Measurements from ENCODE around the gene DNAH5.

Gene DNAH5

DNA sequence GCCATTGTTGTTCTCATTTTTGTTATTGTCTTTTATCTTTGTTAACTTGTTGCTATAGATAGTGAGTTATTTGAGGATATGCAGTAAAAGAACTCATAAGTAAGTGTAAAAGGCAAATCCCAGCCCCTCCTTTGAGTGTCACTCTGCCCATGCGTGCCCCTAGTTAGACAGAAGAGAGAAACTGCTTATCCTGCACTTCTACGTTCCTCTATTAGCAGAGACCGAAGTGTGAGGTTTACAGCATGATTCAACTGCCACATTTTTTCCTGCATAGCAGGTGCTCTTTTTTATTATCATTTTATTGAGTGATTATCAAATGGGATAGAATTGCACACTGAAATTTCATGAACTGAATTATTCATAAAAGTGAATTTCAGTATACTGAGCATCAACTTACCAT is 12.0 kb upstream of the DNAH5 start:
- H2AFZ ChIP-seq (ENCODE audit: low read length), result no peak overlapping the region
- no peak overlapping the region for H3K9ac ChIP-seq (ENCODE audit: low read length)
- H3K9me2 ChIP-seq (ENCODE audit: low read depth, low read length), result no peaks in the 10 kb centered on the region
- no peaks in the 10 kb centered on the region for H3K4me1 ChIP-seq (ENCODE audit: insufficient read depth, low read length, severe bottlenecking)
- H3K4me3 ChIP-seq (ENCODE audit: low read depth, low read length, poor library complexity, severe bottlenecking), result no peak overlapping the region
- H3K79me2 ChIP-seq (ENCODE audit: insufficient read depth, low read length), result no peaks in the 10 kb centered on the region
- no peaks in the 10 kb centered on the region for H3F3A ChIP-seq (ENCODE audit: insufficient read depth, low read length)
- TF ChIP-seq, protein P1, sequence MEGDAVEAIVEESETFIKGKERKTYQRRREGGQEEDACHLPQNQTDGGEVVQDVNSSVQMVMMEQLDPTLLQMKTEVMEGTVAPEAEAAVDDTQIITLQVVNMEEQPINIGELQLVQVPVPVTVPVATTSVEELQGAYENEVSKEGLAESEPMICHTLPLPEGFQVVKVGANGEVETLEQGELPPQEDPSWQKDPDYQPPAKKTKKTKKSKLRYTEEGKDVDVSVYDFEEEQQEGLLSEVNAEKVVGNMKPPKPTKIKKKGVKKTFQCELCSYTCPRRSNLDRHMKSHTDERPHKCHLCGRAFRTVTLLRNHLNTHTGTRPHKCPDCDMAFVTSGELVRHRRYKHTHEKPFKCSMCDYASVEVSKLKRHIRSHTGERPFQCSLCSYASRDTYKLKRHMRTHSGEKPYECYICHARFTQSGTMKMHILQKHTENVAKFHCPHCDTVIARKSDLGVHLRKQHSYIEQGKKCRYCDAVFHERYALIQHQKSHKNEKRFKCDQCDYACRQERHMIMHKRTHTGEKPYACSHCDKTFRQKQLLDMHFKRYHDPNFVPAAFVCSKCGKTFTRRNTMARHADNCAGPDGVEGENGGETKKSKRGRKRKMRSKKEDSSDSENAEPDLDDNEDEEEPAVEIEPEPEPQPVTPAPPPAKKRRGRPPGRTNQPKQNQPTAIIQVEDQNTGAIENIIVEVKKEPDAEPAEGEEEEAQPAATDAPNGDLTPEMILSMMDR (IDR thresholded peaks at IDR 0.05; ENCODE audit: low read length), result no peak
- TF ChIP-seq EZH2 (IDR thresholded peaks at IDR 0.05; ENCODE audit: borderline replicate concordance, low read length), result no peak
- H3K27ac ChIP-seq (ENCODE audit: low read depth, low read length, poor library complexity, severe bottlenecking), result no peak overlapping the region
- no peaks in the 10 kb centered on the region for H3K27me3 ChIP-seq (ENCODE audit: insufficient read depth, low read length)
- H3K4me2 ChIP-seq (ENCODE audit: low read length), result no peak overlapping the region
- no peaks in the 10 kb centered on the region for H3K36me3 ChIP-seq (ENCODE audit: insufficient read depth, low read length)
- no peaks in the 10 kb centered on the region for H4K20me1 ChIP-seq (ENCODE audit: insufficient read depth, low read length)
- H3K9me3 ChIP-seq (ENCODE audit: low read length), result no peaks in the 10 kb centered on the region

DNA sequence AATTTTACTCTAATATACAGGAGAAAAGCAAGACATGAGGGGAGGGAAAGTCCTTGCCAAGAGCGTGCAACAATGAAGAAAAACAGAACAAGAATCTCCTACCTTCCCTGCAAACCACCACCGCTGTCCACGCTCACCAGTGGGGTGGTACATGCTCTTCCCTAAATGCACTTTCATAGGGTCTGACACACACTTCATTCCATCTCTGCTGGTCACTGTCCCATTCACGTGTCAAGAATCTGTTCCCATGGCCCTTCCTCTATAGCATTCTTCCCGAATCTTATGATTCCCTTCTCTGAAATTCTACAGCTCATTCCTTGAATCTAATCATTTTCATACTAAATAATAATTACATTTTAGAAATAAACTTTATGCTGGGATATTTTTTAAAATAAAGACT is 11.4 kb upstream of the DNAH5 start:
- Histone ChIP-seq H3K36me3 (ENCODE audit: insufficient read depth, low read length) (no peaks in the 10 kb centered on the region), H3K9me3 (ENCODE audit: low read length) (no peaks in the 10 kb centered on the region), H3K79me2 (ENCODE audit: insufficient read depth, low read length) (no peaks in the 10 kb centered on the region), H3K4me2 (ENCODE audit: low read length) (no peak overlapping the region), H3K27ac (ENCODE audit: low read depth, low read length, poor library complexity, severe bottlenecking) (no peak overlapping the region), H3F3A (ENCODE audit: insufficient read depth, low read length) (no peaks in the 10 kb centered on the region), H4K20me1 (ENCODE audit: insufficient read depth, low read length) (no peaks in the 10 kb centered on the region), H2AFZ (ENCODE audit: low read length) (no peak overlapping the region), H3K27me3 (ENCODE audit: insufficient read depth, low read length) (no peaks in the 10 kb centered on the region), H3K4me3 (ENCODE audit: low read depth, low read length, poor library complexity, severe bottlenecking) (no peak overlapping the region), H3K4me1 (ENCODE audit: insufficient read depth, low read length, severe bottlenecking) (no peaks in the 10 kb centered on the region), H3K9ac (ENCODE audit: low read length) (no peak overlapping the region), H3K9me2 (ENCODE audit: low read depth, low read length) (no peaks in the 10 kb centered on the region)
- TF ChIP-seq, protein P1 (IDR thresholded peaks at IDR 0.05; ENCODE audit: low read length), result no peak
- TF ChIP-seq EZH2 (IDR thresholded peaks at IDR 0.05; ENCODE audit: borderline replicate concordance, low read length), result no peak

DNA sequence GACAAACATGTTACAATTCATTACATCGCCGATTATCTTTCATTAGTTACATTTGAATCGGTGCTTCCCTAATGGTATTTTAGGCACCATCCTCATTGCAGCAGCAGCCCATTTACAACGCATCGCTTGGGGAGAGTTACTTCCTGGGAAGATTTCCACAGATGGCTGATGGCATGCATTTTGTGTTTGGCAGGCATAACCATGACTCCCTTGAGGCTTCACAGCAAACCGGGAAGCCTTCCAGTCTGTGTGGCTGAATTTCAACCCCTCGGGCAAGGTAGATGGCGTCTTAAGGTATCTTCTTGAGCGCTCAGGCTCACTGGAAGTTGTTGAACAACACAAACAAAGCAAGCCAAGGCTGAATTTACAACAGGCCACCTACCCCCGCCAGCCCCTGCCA is 1.6 kb upstream of the DNAH5 start:
- no peak overlapping the region for H3K9ac ChIP-seq (ENCODE audit: low read length)
- no peaks in the 10 kb centered on the region for H3K4me1 ChIP-seq (ENCODE audit: insufficient read depth, low read length, severe bottlenecking)
- no peak overlapping the region for H3K27ac ChIP-seq (ENCODE audit: low read depth, low read length, poor library complexity, severe bottlenecking)
- no peaks in the 10 kb centered on the region for H3K36me3 ChIP-seq (ENCODE audit: insufficient read depth, low read length)
- TF ChIP-seq EZH2 (IDR thresholded peaks at IDR 0.05; ENCODE audit: borderline replicate concordance, low read length), result no peak
- TF ChIP-seq, protein P1 (IDR thresholded peaks at IDR 0.05; ENCODE audit: low read length), result no peak
- H3F3A ChIP-seq (ENCODE audit: insufficient read depth, low read length), result no peaks in the 10 kb centered on the region
- H3K79me2 ChIP-seq (ENCODE audit: insufficient read depth, low read length), result no peaks in the 10 kb centered on the region
- no peak overlapping the region for H3K4me2 ChIP-seq (ENCODE audit: low read length)
- H3K27me3 ChIP-seq (ENCODE audit: insufficient read depth, low read length), result no peaks in the 10 kb centered on the region
- no peaks in the 10 kb centered on the region for H4K20me1 ChIP-seq (ENCODE audit: insufficient read depth, low read length)
- no peak overlapping the region for H3K4me3 ChIP-seq (ENCODE audit: low read depth, low read length, poor library complexity, severe bottlenecking)
- no peaks in the 10 kb centered on the region for H3K9me2 ChIP-seq (ENCODE audit: low read depth, low read length)
- H2AFZ ChIP-seq (ENCODE audit: low read length), result no peak overlapping the region
- no peaks in the 10 kb centered on the region for H3K9me3 ChIP-seq (ENCODE audit: low read length)
